Panc1 (cell line): ENCODE results near the gene CLDN11. TPM values are rescaled to one million over a fixed set of nuclear protein-coding genes. Genes with fewer than 3 reads are reported as not detected.

Source experiments
- ATAC-seq: fragments of 200-7000 bp; cut with Tn5 transposase; 2 replicates; pipeline ENCODE4 v1.9.1; 2020; ENCODE audit warnings: mild to moderate bottlenecking, moderate library complexity
- BruUV-seq: library from RNA; stranded (reverse); fragments of 400-500 nt; replicated peaks from 2 replicates; lab custom pipeline; 2021; lab: Mats Ljungman, UMichigan
- CTCF ChIA-PET: fragments of 300-600 bp; sonication (Branson Sonifier 250); formaldehyde crosslinking; loops from one replicate; lab custom pipeline; 2022; ENCODE audit warnings: antibody characterized with exemption; lab: Charles Lee
- POLR2A ChIA-PET: fragments of 300-600 bp; sonication (Branson Sonifier 250); formaldehyde crosslinking; loops from one replicate; lab custom pipeline; 2022; ENCODE audit warnings: antibody characterized with exemption; lab: Charles Lee
- DNase-seq: peaks from one replicate; pipeline ENCODE4 v3.0.0-alpha.2; 2010; ENCODE audit warnings: low read depth, low spot score
- H3K27ac ChIP-seq: 2 replicates; pipeline ENCODE4 v1.5.1; 2011; ENCODE audit warnings: mild to moderate bottlenecking, low read length, inconsistent platforms
- H3K27me3 ChIP-seq: fragments of 200-500 bp; sonication (Bioruptor generic); 2 replicates; pipeline ENCODE4 v1.6.0; 2014; ENCODE audit warnings: low read length, inconsistent platforms; ENCODE audit not compliant: control insufficient read depth, insufficient read depth
- H3K36me3 ChIP-seq: fragments of 200-500 bp; sonication (Bioruptor generic); 2 replicates; pipeline ENCODE4 v1.5.1; 2014; ENCODE audit warnings: inconsistent platforms, mild to moderate bottlenecking, low read length, moderate library complexity; ENCODE audit not compliant: control insufficient read depth, insufficient read depth
- H3K4me1 ChIP-seq: 2 replicates; pipeline ENCODE4 v1.5.1; 2011; ENCODE audit warnings: inconsistent platforms, mild to moderate bottlenecking, low read length, moderate library complexity; ENCODE audit not compliant: control insufficient read depth, insufficient read depth
- H3K4me3 ChIP-seq, 2 experiments: 2 replicates each; pipeline ENCODE4 v1.5.1; 2011 to 2012; ENCODE audit warnings: low read depth in 2 of 2, low read length in 2 of 2, mild to moderate bottlenecking in 2 of 2, inconsistent platforms in 1 of 2, moderate library complexity in 1 of 2
- H3K9me3 ChIP-seq: fragments of 200-500 bp; sonication (Bioruptor generic); 2 replicates; pipeline ENCODE4 v1.5.1; 2014; ENCODE audit warnings: low read depth, mild to moderate bottlenecking, inconsistent platforms, low read length, moderate library complexity; ENCODE audit not compliant: control insufficient read depth, insufficient read depth
- CTCF ChIP-seq: fragments of 450-650 bp; IDR thresholded peaks from 2 replicates; pipeline ENCODE4 v1.5.1; 2017; ENCODE audit warnings: mild to moderate bottlenecking
- POLR2AphosphoS5 ChIP-seq: IDR thresholded peaks from 2 replicates; pipeline ENCODE4 v1.6.1; 2012; ENCODE audit warnings: mild to moderate bottlenecking, low read depth, low read length, moderate library complexity
- SIN3A ChIP-seq: IDR thresholded peaks from 2 replicates; pipeline ENCODE4 v1.6.1; 2012; ENCODE audit warnings: low read depth, mild to moderate bottlenecking, low read length, moderate library complexity, borderline replicate concordance; ENCODE audit not compliant: insufficient read depth
- TCF7L2 ChIP-seq: IDR thresholded peaks from 2 replicates; pipeline ENCODE4 v1.6.1; 2011; ENCODE audit warnings: mild to moderate bottlenecking, low read depth, low read length, inconsistent platforms
- in situ Hi-C: cut with HindIII; loops from 2 replicates; pipeline ENCODE4 v1.10.0; 2016; ENCODE audit warnings: low sequenced_read_pairs, low pct_unique_long_range_greater_than_20kb
- intact Hi-C: fragments of 100-400 bp; cut with micrococcal nuclease; formaldehyde crosslinking; loops from one replicate; pipeline ENCODE4 v1.10.0; 2022; ENCODE audit not compliant: unreplicated experiment
- total RNA-seq: library from RNA; stranded (reverse); gene quantifications from one replicate; pipeline ENCODE4 v1.2.1, GENCODE V29; 2021; ENCODE audit not compliant: unreplicated experiment
- TF ChIP-seq, protein P1 (sequence below), 2 experiments: IDR thresholded peaks; 2 replicates each; pipeline ENCODE4 v1.6.1; 2011 to 2012; ENCODE audit warnings: low read depth in 2 of 2, control low read depth in 1 of 2, low read length in 1 of 2, mild to moderate bottlenecking in 1 of 2, moderate library complexity in 1 of 2; ENCODE audit not compliant: insufficient read depth in 1 of 2

Gene CLDN11
- total RNA-seq, 1 experiment from 2014 or later, result 1.9 TPM

DNA sequence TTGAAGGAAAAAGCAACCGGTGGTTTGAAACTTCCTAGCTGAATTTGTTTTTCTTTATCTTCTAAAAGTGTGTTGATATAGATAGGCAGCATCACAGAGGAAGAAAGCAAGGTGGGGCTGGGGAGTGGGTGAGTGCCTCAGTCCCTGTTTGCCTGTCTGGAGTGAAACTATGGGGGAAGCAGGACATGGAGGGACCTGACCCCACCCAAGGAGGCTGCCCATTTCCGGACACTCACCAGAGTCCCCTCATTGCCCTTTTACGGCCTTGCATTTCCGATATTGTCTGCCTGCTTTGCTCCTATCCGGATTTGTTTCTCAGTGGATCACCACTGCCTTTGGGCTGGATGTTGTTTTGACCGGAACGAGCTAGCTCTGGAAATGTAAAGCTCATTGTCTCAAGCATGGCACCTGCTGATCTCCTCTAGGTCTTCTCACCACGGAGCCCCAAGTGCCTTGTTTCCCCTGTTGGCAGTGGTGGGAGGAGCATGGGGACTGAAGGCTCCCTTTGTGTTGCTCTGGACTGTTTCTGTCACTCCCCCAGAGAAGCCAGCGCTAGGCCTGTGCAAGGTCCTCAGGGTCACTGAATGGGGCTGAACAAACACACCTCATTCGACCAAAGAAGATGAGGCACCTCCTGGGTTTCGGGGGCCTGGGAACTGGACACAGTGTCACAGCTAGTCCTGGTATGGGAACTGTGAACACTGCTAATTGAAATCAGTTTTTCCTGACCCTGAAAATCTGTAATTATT, 7.0 kb downstream of the CLDN11 start:
- in situ Hi-C loops (no loop called here), intact Hi-C loops (no loop called here)
- no TSS peak for BruUV-seq
- H3K36me3 ChIP-seq, result no peaks in the 10 kb centered on the region
- DNase-seq, result no peak
- ATAC-seq, result peak; percentile 68; the same call in 1 of the 2 replicates
- H3K4me1 ChIP-seq, result no peaks in the 10 kb centered on the region
- ChIA-PET POLR2A (interaction anchor here (0.7 kb wide), 1 partner anchor 12 kb away, joined by 3 read pairs; no protein-coding TSS in a partner anchor), CTCF (no interaction called here)
- no peak for TF ChIP-seq SIN3A
- no peak for TF ChIP-seq POLR2AphosphoS5
- H3K27me3 ChIP-seq, result peaks cover 2% of the 10 kb centered on the region; the same call in 1 of the 2 replicates
- H3K27ac ChIP-seq, result no peak overlapping the region
- no peaks in the 10 kb centered on the region for H3K9me3 ChIP-seq
- H3K4me3 ChIP-seq, result no peak overlapping the region

DNA sequence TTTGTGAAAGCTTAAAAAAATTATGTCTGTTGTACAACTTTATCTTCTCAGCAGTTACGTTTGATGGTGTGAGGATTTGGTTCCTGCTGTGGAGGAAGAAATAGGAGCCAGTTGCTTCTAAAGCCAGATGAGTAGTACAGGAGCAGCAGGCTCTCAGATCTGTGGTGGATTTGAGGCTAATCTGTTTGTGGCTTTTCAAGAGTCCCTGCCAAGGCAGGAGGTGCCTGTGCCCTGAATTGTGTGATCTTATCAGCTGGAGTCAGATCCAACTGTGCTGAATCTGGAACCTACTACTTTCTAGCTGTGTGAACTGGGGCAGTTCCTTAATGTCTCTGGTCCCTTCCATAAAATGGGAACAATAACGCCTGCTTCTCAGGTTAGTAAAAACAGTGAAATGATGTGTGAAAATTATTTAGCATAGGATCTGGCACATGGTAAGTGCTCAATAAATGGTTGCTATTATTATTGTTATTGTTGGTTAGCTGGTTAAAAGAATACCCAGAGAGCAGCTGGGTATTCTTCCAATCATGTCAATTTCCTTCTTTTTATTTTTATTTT, 7.7 kb downstream of the CLDN11 start:
- H3K36me3 ChIP-seq, result no peaks in the 10 kb centered on the region
- no peak for TF ChIP-seq SIN3A
- no peak for TF ChIP-seq CTCF
- TF ChIP-seq POLR2AphosphoS5, result no peak
- no peak for TF ChIP-seq TCF7L2
- H3K9me3 ChIP-seq, result no peaks in the 10 kb centered on the region
- peaks cover 2% of the 10 kb centered on the region; the same call in 1 of the 2 replicates for H3K27me3 ChIP-seq
- ChIA-PET CTCF (interaction anchor here (0.7 kb wide), 1 partner anchor 312 kb away, joined by 3 read pairs; no protein-coding TSS in a partner anchor), POLR2A (no interaction called here)
- no peak overlapping the region for H3K4me3 ChIP-seq
- no peak for ATAC-seq
- in situ Hi-C loops, result no loop called here
- no peaks in the 10 kb centered on the region for H3K4me1 ChIP-seq
- intact Hi-C loops, result no loop called here
- H3K27ac ChIP-seq, result no peak overlapping the region
- BruUV-seq, result no TSS peak
- DNase-seq, result no peak

GRCh38 chr3:170428095-170428494, 9.4 kb downstream of the CLDN11 start:
- Histone ChIP-seq H3K27ac (no peak overlapping the region), H3K4me1 (no peaks in the 10 kb centered on the region), H3K36me3 (no peaks in the 10 kb centered on the region), H3K27me3 (peaks cover 2% of the 10 kb centered on the region; the same call in 1 of the 2 replicates), H3K4me3 (no peak overlapping the region), H3K9me3 (no peaks in the 10 kb centered on the region)
- ChIA-PET POLR2A (no interaction called here), CTCF (no interaction called here)
- ATAC-seq (no peak), DNase-seq (no peak)
- in situ Hi-C loops (no loop called here), intact Hi-C loops (no loop called here)
- BruUV-seq, result no TSS peak
- TF ChIP-seq POLR2AphosphoS5, result no peak
- TF ChIP-seq, protein P1, sequence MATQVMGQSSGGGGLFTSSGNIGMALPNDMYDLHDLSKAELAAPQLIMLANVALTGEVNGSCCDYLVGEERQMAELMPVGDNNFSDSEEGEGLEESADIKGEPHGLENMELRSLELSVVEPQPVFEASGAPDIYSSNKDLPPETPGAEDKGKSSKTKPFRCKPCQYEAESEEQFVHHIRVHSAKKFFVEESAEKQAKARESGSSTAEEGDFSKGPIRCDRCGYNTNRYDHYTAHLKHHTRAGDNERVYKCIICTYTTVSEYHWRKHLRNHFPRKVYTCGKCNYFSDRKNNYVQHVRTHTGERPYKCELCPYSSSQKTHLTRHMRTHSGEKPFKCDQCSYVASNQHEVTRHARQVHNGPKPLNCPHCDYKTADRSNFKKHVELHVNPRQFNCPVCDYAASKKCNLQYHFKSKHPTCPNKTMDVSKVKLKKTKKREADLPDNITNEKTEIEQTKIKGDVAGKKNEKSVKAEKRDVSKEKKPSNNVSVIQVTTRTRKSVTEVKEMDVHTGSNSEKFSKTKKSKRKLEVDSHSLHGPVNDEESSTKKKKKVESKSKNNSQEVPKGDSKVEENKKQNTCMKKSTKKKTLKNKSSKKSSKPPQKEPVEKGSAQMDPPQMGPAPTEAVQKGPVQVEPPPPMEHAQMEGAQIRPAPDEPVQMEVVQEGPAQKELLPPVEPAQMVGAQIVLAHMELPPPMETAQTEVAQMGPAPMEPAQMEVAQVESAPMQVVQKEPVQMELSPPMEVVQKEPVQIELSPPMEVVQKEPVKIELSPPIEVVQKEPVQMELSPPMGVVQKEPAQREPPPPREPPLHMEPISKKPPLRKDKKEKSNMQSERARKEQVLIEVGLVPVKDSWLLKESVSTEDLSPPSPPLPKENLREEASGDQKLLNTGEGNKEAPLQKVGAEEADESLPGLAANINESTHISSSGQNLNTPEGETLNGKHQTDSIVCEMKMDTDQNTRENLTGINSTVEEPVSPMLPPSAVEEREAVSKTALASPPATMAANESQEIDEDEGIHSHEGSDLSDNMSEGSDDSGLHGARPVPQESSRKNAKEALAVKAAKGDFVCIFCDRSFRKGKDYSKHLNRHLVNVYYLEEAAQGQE (IDR thresholded peaks at IDR 0.05; ENCODE audit: insufficient read depth in 1 of 2, low read depth in 2 of 2, low read length in 1 of 2), result no peak
- no peak for TF ChIP-seq SIN3A
- TF ChIP-seq TCF7L2, result no peak
- TF ChIP-seq CTCF, result no peak
